Measurements from ENCODE around the gene FMN2. TPM values are rescaled to one million over a fixed set of nuclear protein-coding genes. Genes with fewer than 3 reads are reported as not detected.

Gene FMN2
- total and polyA plus RNA-seq, 2 experiments from 2014 or later: 0.97 TPM; not detected in 1

- DNase-seq (ENCODE audit: low spot score): no peak
- no peaks in the 10 kb centered on the region for H3K27me3 ChIP-seq
- H3K4me2 ChIP-seq: no peak overlapping the region
- H3K9me3 ChIP-seq (ENCODE audit: low read depth): no peaks in the 10 kb centered on the region
- no peaks in the 10 kb centered on the region for H3K9me2 ChIP-seq (replicated peaks; ENCODE audit: insufficient read depth)
- no peak overlapping the region for H3K27ac ChIP-seq
- TF ChIP-seq CTCF (IDR thresholded peaks at IDR 0.05; ENCODE audit: poor library complexity) (no peak), EZH2 (IDR thresholded peaks at IDR 0.05; ENCODE audit: borderline replicate concordance) (no peak), EZH2phosphoT487 (IDR thresholded peaks at IDR 0.05; ENCODE audit: low read depth, severe bottlenecking, unreplicated experiment) (no peak)
- no peak overlapping the region for H3K4me3 ChIP-seq
- no peaks in the 10 kb centered on the region for H3K79me2 ChIP-seq
- no peak overlapping the region for H2AFZ ChIP-seq
- H3K4me1 ChIP-seq (ENCODE audit: insufficient read depth): no peaks in the 10 kb centered on the region
- 60% methylated on average over 2 of the region's 2 CpGs for WGBS (ENCODE audit: low lambda C conversion rate, missing lambda C conversion rate)
- no peaks in the 10 kb centered on the region for H4K20me1 ChIP-seq (ENCODE audit: insufficient read depth, poor library complexity, severe bottlenecking)
- no peaks in the 10 kb centered on the region for H3K36me3 ChIP-seq (replicated peaks; ENCODE audit: insufficient read depth, low read depth)
These were observed 101.2 kb downstream of the FMN2 start for GRCh38 chr1:240192851-240193250.

GRCh38 chr1:240193679-240194078, 102.0 kb downstream of the FMN2 start:
- Histone ChIP-seq H3K4me2 (no peak overlapping the region), H4K20me1 (ENCODE audit: insufficient read depth, poor library complexity, severe bottlenecking) (no peaks in the 10 kb centered on the region), H3K9me3 (ENCODE audit: low read depth) (no peaks in the 10 kb centered on the region), H3K27me3 (no peaks in the 10 kb centered on the region), H3K9me2 (replicated peaks; ENCODE audit: insufficient read depth) (no peaks in the 10 kb centered on the region), H3K27ac (no peak overlapping the region), H3K4me1 (ENCODE audit: insufficient read depth) (no peaks in the 10 kb centered on the region), H3K79me2 (no peaks in the 10 kb centered on the region), H2AFZ (no peak overlapping the region), H3K4me3 (no peak overlapping the region), H3K36me3 (replicated peaks; ENCODE audit: insufficient read depth, low read depth) (no peaks in the 10 kb centered on the region)
- WGBS (ENCODE audit: low lambda C conversion rate, missing lambda C conversion rate): 24% methylated on average over 3 of the region's 3 CpGs
- TF ChIP-seq EZH2 (IDR thresholded peaks at IDR 0.05; ENCODE audit: borderline replicate concordance) (no peak), CTCF (IDR thresholded peaks at IDR 0.05; ENCODE audit: poor library complexity) (no peak), EZH2phosphoT487 (IDR thresholded peaks at IDR 0.05; ENCODE audit: low read depth, severe bottlenecking, unreplicated experiment) (no peak)
- DNase-seq (ENCODE audit: low spot score): no peak

GRCh38 chr1:240194120-240194519, 102.4 kb downstream of the FMN2 start:
- Histone ChIP-seq H3K9me3 (ENCODE audit: low read depth) (no peaks in the 10 kb centered on the region), H3K27me3 (no peaks in the 10 kb centered on the region), H3K4me1 (ENCODE audit: insufficient read depth) (no peaks in the 10 kb centered on the region), H3K9me2 (replicated peaks; ENCODE audit: insufficient read depth) (no peaks in the 10 kb centered on the region), H3K79me2 (no peaks in the 10 kb centered on the region), H2AFZ (no peak overlapping the region), H3K4me2 (no peak overlapping the region), H3K27ac (no peak overlapping the region), H3K36me3 (replicated peaks; ENCODE audit: insufficient read depth, low read depth) (no peaks in the 10 kb centered on the region), H3K4me3 (no peak overlapping the region), H4K20me1 (ENCODE audit: insufficient read depth, poor library complexity, severe bottlenecking) (no peaks in the 10 kb centered on the region)
- DNase-seq (ENCODE audit: low spot score): no peak
- TF ChIP-seq EZH2 (IDR thresholded peaks at IDR 0.05; ENCODE audit: borderline replicate concordance) (no peak), EZH2phosphoT487 (IDR thresholded peaks at IDR 0.05; ENCODE audit: low read depth, severe bottlenecking, unreplicated experiment) (no peak), CTCF (IDR thresholded peaks at IDR 0.05; ENCODE audit: poor library complexity) (no peak)
- WGBS (ENCODE audit: low lambda C conversion rate, missing lambda C conversion rate): 84% methylated on average over 2 of the region's 2 CpGs

GRCh38 chr1:240198376-240198775, 106.7 kb downstream of the FMN2 start:
- Histone ChIP-seq H2AFZ (no peak overlapping the region), H3K4me2 (no peak overlapping the region), H3K36me3 (replicated peaks; ENCODE audit: insufficient read depth, low read depth) (no peaks in the 10 kb centered on the region), H3K4me3 (no peak overlapping the region), H3K79me2 (no peaks in the 10 kb centered on the region), H3K27me3 (no peaks in the 10 kb centered on the region), H4K20me1 (ENCODE audit: insufficient read depth, poor library complexity, severe bottlenecking) (no peaks in the 10 kb centered on the region), H3K4me1 (ENCODE audit: insufficient read depth) (peaks cover 12% of the 10 kb centered on the region), H3K9me3 (ENCODE audit: low read depth) (peaks cover 6% of the 10 kb centered on the region), H3K27ac (no peak overlapping the region), H3K9me2 (replicated peaks; ENCODE audit: insufficient read depth) (no peaks in the 10 kb centered on the region)
- WGBS (ENCODE audit: low lambda C conversion rate, missing lambda C conversion rate): 95% methylated on average over 4 of the region's 4 CpGs
- DNase-seq (ENCODE audit: low spot score): no peak
- no peak for TF ChIP-seq EZH2phosphoT487 (IDR thresholded peaks at IDR 0.05; ENCODE audit: low read depth, severe bottlenecking, unreplicated experiment)
- no peak for TF ChIP-seq EZH2 (IDR thresholded peaks at IDR 0.05; ENCODE audit: borderline replicate concordance)
- no peak for TF ChIP-seq CTCF (IDR thresholded peaks at IDR 0.05; ENCODE audit: poor library complexity)
